MG63 (cell line): ENCODE data around the gene CPNE9. TPM values are rescaled to one million over a fixed set of nuclear protein-coding genes. Genes with fewer than 3 reads are reported as not detected.
"Not testable (repeated sequence)": the region's sequence is repeated elsewhere in the genome, so short reads cannot be mapped to it uniquely, and the experiment has no call there.

Experiments
- DNase-seq: peaks from one replicate; pipeline ENCODE4 v3.0.0-alpha.2; 2020
- H3K27me3 ChIP-seq: fragments of 250-450 bp; sonication (Bioruptor Pico); 2 replicates; pipeline ENCODE4 v1.5.1; 2020; ENCODE audit warnings: mild to moderate bottlenecking, moderate library complexity
- H3K36me3 ChIP-seq: fragments of 250-450 bp; sonication (Bioruptor Pico); 2 replicates; pipeline ENCODE4 v1.5.1; 2020; ENCODE audit warnings: mild to moderate bottlenecking, moderate library complexity
- H3K4me3 ChIP-seq: fragments of 250-450 bp; sonication (Bioruptor Pico); 2 replicates; pipeline ENCODE4 v1.5.1; 2020; ENCODE audit warnings: mild to moderate bottlenecking, moderate library complexity
- H3K9me3 ChIP-seq: fragments of 250-450 bp; sonication (Bioruptor Pico); 2 replicates; pipeline ENCODE4 v1.5.1; 2020; ENCODE audit warnings: mild to moderate bottlenecking, moderate library complexity
- total RNA-seq: library from RNA; depleted of rRNA; stranded (reverse); fragments of >200 nt; shearing (Covaris generic); gene quantifications from 2 replicates; pipeline ENCODE4 v1.2.3, GENCODE V29; 2014; ENCODE audit warnings: low replicate concordance

Gene CPNE9
- total RNA-seq, 1 experiment from 2014 or later = not detected

GRCh38 chr3:9750556-9751411 lies 47.2 kb downstream of the CPNE9 start:
- H3K4me3 ChIP-seq = peak overlapping the region; percentile 61
- H3K27me3 ChIP-seq = no peaks in the 10 kb centered on the region
- DNase-seq = no peak
- no peaks in the 10 kb centered on the region for H3K9me3 ChIP-seq
- peaks cover 16% of the 10 kb centered on the region for H3K36me3 ChIP-seq

GRCh38 chr3:9754678-9755077 lies 51.0 kb downstream of the CPNE9 start:
- no peak for DNase-seq
- Histone ChIP-seq H3K36me3 (peaks cover 8% of the 10 kb centered on the region; the same call in 1 of the 2 replicates), H3K4me3 (no peak overlapping the region), H3K9me3 (no peaks in the 10 kb centered on the region), H3K27me3 (no peaks in the 10 kb centered on the region)

- peaks cover 5% of the 10 kb centered on the region; the same call in 1 of the 2 replicates for H3K36me3 ChIP-seq
- H3K27me3 ChIP-seq = no peaks in the 10 kb centered on the region
- H3K9me3 ChIP-seq = no peaks in the 10 kb centered on the region
- no peak for DNase-seq
- no peak overlapping the region for H3K4me3 ChIP-seq
Measured at GRCh38 chr3:9757427-9757826, 53.8 kb downstream of the CPNE9 start.

- no peak overlapping the region for H3K4me3 ChIP-seq
- DNase-seq = no peak
- no peaks in the 10 kb centered on the region for H3K27me3 ChIP-seq
- no peaks in the 10 kb centered on the region; the same call in 1 of the 2 replicates for H3K36me3 ChIP-seq
- H3K9me3 ChIP-seq = no peaks in the 10 kb centered on the region
Measured at GRCh38 chr3:9760779-9761505, 57.3 kb downstream of the CPNE9 start.

- H3K27me3 ChIP-seq = no peaks in the 10 kb centered on the region
- no peak overlapping the region for H3K4me3 ChIP-seq
- H3K9me3 ChIP-seq = no peaks in the 10 kb centered on the region
- H3K36me3 ChIP-seq = no peaks in the 10 kb centered on the region
- DNase-seq = no peak
Measured at GRCh38 chr3:9761919-9762318, 58.3 kb downstream of the CPNE9 start.

- Histone ChIP-seq H3K27me3 (no peaks in the 10 kb centered on the region), H3K9me3 (no peaks in the 10 kb centered on the region), H3K36me3 (no peaks in the 10 kb centered on the region), H3K4me3 (no peak overlapping the region)
- no peak for DNase-seq
Measured at GRCh38 chr3:9762871-9763270, 59.2 kb downstream of the CPNE9 start.

- H3K9me3 ChIP-seq = no peaks in the 10 kb centered on the region
Measured at GRCh38 chr3:9765865-9766264, 62.2 kb downstream of the CPNE9 start.

GRCh38 chr3:9767418-9767817 lies 63.8 kb downstream of the CPNE9 start:
- no peak for DNase-seq
- Histone ChIP-seq H3K36me3 (no peaks in the 10 kb centered on the region), H3K9me3 (no peaks in the 10 kb centered on the region), H3K27me3 (no peaks in the 10 kb centered on the region), H3K4me3 (no peak overlapping the region)

More at GRCh38 chr3:9765865-9766264, 62.2 kb downstream of the CPNE9 start:
- Histone ChIP-seq H3K27me3 (no peaks in the 10 kb centered on the region), H3K4me3 (no peak overlapping the region), H3K36me3 (no peaks in the 10 kb centered on the region)
- DNase-seq = no peak

GRCh38 chr3:9768141-9768775 lies 64.6 kb downstream of the CPNE9 start:
- no peaks in the 10 kb centered on the region for H3K27me3 ChIP-seq
- DNase-seq = no peak
- H3K4me3 ChIP-seq = no peak overlapping the region
- H3K36me3 ChIP-seq = no peaks in the 10 kb centered on the region
- H3K9me3 ChIP-seq = no peaks in the 10 kb centered on the region

GRCh38 chr3:9769012-9769411 lies 65.4 kb downstream of the CPNE9 start:
- H3K9me3 ChIP-seq = no peaks in the 10 kb centered on the region
- no peaks in the 10 kb centered on the region for H3K36me3 ChIP-seq
- no peak for DNase-seq
- peak overlapping the region; percentile 34 for H3K4me3 ChIP-seq
- no peaks in the 10 kb centered on the region for H3K27me3 ChIP-seq

- H3K4me3 ChIP-seq = peak within 1 kb of the TSS; percentile 34
- no peaks in the 10 kb centered on the region for H3K9me3 ChIP-seq
- DNase-seq = peak; percentile 56
- H3K36me3 ChIP-seq = no peaks in the 10 kb centered on the region
- H3K27me3 ChIP-seq = no peaks in the 10 kb centered on the region
Measured at GRCh38 chr3:9769426-9770275, 66.0 kb downstream of the CPNE9 start, which contains the start of gene CAMK1. Gene CAMK1 (minus strand): TSS chr3:9769947. CDS start chr3:9767749, 2,198 bp downstream.

- H3K9me3 ChIP-seq = no peaks in the 10 kb centered on the region
- H3K4me3 ChIP-seq = peak overlapping the region; percentile 34
- H3K27me3 ChIP-seq = no peaks in the 10 kb centered on the region
- H3K36me3 ChIP-seq = no peaks in the 10 kb centered on the region
- DNase-seq = peak; percentile 23
Measured at GRCh38 chr3:9770276-9770812, 66.7 kb downstream of the CPNE9 start.

- H3K27me3 ChIP-seq, H3K4me3 ChIP-seq, H3K9me3 ChIP-seq, H3K36me3 ChIP-seq, DNase-seq: not testable (repeated sequence)
Measured at GRCh38 chr3:9771007-9771406, 67.4 kb downstream of the CPNE9 start.

- Histone ChIP-seq H3K27me3 (no peaks in the 10 kb centered on the region), H3K9me3 (no peaks in the 10 kb centered on the region), H3K36me3 (no peaks in the 10 kb centered on the region), H3K4me3 (no peak overlapping the region)
- DNase-seq = no peak
Measured at GRCh38 chr3:9776896-9777693, 73.5 kb downstream of the CPNE9 start.

GRCh38 chr3:9777694-9778021 lies 74.0 kb downstream of the CPNE9 start:
- DNase-seq = no peak
- no peaks in the 10 kb centered on the region for H3K27me3 ChIP-seq
- H3K9me3 ChIP-seq = no peaks in the 10 kb centered on the region
- no peaks in the 10 kb centered on the region for H3K36me3 ChIP-seq
- H3K4me3 ChIP-seq = no peak overlapping the region
